GM21717 (cell line): ENCODE results near the gene ADGRB2.

Source experiments
- ATAC-seq: cut with Tn5 transposase; IDR thresholded peaks from one replicate; pipeline ENCODE4 v1.9.1; 2021; ENCODE audit warnings: mild to moderate bottlenecking, moderate library complexity; ENCODE audit not compliant: unreplicated experiment

The ADGRB2 gene

DNA sequence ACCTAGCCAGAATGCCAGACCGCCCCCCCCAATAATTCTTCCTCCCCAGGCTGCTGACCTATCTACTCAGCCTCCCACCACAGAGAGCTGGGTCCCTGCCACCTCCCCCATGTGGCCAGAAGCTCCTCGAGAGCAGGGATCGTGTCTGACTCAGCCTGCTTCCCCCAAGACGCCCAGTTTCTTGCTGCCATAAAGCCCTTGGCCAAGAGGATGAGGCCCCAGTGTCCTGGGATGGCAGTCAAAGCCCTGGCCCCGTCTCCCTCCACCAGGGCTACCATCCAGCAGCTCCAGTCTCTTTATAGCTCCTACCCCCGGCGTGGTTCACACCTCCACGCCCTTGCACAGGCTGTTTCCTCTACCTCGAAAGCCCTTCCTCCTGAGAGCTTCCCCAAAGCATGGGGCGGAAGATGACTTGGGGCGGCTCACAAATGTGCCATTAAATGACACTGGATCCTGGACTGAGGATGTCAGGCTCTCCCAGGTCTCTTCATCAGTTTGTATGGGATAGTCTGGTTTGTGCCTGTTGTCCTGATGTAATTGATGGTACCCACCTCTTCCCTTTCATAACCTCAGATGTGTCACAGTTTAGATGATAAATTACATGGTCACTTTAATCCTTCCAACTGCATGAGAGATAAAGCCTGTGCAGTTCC lies 13.2 kb downstream of the ADGRB2 start:
- ATAC-seq, result no peak

DNA sequence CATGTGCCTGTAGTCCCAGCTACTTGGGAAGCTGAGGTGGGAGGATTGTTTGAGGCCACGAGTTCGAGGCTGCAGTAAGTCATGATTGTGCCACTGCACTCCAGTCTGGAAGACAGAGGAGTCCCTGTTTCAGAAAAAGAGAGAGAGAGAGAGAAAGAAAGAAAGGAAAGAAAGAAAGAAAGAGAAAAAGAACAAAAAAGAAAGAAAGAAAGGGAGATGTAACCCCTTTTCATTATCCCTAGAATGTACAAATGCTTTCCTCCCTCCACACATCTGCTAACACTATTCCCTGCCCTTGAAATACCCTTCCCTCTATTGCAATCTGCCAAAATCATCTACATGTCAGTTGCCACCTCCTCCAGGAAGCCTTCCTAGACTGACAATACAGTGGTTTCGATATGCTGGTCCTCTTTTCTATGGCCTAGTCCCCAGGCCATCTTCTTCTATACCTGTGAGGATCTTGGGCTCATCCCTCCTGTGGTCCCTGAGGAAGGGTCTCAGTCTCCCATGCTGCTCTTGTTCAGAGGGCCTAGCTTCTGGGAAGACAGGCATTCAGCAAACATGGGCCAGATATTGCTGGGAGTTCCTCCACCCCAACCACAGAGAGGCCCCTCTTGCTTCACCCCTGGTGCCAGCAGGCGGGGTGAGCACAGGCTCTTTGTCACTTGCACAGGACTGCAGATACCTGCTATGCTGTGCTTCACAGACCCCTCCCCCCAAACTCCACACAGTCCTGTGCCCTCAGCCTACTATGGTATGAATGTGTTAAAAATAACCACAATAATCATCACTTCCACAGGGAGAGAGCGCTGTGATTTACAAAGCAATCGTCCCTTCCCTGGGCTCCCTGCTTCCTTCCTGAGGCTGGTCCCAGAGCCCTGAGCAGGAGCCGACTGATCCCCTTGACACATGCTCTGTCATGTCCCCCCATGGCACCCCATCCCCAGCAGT lies 14.1 kb downstream of the ADGRB2 start:
- ATAC-seq, result no peak

GRCh38 chr1:31748365-31748764 lies 15.8 kb downstream of the ADGRB2 start:
- no peak for ATAC-seq

- ATAC-seq, result no peak
Observed at GRCh38 chr1:31747304-31747703, 16.8 kb downstream of the ADGRB2 start.

GRCh38 chr1:31746687-31747086 lies 17.5 kb downstream of the ADGRB2 start:
- no peak for ATAC-seq

DNA sequence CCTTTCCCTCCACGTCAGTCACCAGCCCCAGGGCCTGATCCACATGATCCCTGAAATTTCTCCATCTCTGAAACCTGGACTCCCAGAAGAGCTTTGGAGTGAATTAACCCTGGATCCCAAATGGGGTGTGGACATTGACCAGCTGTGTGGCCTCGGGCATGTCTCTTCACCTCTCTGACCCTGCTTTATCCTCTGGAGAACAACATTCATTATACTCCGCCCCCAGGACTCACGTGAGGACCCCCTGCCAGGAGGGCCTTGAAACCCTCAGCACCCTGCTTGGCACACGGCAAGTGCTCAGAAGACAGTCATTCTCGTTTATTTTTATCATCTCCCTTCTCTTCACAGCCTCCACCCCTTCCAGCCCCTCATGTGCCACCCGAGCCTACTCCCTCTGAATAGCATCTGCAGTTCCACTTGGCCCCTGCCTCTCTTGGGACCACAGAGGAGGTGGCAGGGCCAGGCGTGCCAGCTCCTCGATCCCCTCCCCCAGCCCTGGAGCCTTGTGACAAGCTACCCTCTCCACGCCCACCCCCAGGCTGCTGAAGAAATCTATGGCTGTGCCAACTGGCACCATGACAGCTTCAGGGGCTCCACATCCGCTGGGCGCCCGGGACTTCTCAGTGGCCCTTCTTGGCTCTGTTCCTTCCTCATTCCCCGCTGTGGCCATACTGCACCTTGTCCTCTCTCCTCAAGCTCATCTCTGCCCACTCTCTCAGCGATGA lies 18.0 kb downstream of the ADGRB2 start:
- ATAC-seq, result no peak

DNA sequence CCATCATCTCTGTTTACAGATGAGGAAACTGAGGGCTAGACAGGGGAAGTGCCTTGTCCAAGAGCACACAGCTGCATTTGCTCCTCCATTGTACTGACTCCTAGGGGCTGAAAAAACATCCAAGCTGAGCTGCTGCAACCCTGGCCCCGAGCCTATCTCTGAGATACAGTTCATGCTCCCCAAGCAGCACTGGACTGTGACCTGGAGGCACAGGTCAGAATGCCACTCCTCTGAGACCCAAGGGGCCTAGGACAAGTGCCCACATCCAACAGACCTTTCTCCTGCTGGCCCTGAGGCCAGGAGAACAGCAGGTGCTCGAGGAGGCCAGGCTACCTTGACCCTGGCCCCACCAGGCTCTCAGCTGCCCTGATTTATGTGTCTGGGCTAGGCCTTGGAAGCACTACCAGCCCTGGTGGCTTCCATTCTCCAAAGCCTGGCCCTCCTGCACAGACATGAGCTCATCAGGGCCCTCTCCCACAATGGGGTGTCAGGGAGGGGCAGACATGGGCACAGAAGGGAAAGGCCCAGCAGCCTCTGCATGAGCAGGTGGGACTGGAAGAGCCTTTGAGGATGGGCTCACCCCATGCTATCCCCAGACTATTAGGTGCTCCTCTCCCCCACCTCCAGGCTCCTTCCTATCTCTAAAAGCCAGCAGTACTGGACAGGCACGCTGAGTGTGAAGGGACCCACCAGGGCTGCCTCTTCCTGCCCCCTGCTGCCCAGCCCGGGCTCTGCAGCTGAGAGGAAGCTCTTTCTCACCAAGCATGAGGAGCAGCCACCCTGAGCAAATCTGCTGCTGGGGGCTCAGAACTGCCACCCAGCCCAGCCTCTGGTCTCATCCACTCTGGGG lies 18.8 kb downstream of the ADGRB2 start:
- ATAC-seq, result no peak

- peak; percentile 64 for ATAC-seq
Observed at GRCh38 chr1:31744165-31744888, 19.8 kb downstream of the ADGRB2 start.

DNA sequence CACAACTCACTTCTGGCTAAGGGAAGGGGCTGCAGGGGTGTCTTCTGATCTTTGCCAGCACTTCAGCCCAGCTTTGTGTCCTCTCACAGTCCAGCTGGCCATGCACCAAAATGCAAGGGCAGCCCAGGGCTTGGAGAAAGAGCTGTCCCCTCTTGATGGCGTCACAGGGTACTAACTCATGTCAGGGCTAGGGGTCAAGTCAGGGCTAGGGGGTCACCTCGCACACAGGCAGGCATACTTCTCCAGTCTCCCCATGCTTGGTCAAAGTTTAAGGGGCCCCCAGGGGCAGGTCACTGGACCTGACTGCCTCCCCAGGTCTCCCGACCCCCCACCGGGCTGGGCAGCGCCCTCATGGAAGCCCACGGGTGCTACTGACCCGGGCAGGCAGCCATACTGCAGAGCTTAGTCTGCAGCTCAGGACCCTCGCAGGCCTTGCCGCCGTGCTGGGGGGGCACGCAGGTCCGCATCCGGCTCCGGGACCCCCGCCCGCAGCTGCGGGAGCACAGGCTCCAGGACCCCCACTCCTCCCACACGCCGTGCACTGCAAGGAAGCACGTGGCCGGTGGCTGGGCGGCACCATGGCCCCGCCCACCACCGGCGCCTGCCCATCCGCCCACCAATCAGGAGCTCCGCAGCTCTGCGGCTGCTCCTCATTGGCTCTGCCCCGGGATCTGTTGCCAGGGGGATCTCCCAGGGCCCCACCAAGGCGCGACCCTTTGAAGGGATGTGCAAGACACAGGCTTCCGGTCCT lies 21.5 kb downstream of the ADGRB2 start:
- no peak for ATAC-seq

DNA sequence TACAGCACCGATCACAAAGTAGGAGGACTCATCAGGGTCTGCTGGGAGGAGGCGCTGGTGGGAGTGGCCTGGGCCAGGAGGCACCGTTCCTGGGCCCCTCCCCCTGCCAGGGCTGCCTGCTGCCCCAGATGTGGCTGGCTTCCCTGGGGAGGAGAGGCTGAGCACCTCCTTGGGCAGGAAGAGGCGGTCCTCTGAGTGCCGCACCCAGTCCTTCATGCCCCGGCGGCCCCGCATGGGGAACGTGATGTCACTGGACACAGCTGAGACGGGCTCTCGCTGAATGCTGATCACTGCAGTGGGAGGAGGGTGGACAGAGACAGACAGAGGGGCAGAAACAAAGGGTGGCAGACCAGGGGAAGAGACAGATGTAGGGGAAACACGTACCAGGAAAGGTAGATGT lies 24.8 kb downstream of the ADGRB2 start:
- ATAC-seq, result no peak

GRCh38 chr1:31736675-31737074 lies 27.5 kb downstream of the ADGRB2 start:
- ATAC-seq, result no peak

DNA sequence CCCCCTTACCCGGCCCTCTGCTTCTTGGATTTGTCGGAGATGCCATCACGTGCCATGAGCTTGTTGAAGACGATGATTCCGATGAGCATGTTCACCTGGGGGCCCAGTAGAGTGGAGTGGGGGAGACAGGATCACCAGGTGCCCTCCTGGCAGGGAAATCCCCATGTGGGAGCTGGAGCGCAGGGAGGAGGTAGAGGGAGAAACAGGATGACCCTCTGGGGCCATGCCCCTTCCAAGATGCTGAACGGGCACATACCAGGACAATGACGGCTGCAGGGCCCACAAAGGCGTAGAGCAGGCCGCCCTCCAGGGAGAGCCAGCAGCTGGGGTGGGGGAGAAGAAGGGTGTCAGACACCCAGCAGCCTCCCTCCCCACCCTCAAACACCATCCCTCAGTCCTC lies 28.6 kb downstream of the ADGRB2 start:
- no peak for ATAC-seq

DNA sequence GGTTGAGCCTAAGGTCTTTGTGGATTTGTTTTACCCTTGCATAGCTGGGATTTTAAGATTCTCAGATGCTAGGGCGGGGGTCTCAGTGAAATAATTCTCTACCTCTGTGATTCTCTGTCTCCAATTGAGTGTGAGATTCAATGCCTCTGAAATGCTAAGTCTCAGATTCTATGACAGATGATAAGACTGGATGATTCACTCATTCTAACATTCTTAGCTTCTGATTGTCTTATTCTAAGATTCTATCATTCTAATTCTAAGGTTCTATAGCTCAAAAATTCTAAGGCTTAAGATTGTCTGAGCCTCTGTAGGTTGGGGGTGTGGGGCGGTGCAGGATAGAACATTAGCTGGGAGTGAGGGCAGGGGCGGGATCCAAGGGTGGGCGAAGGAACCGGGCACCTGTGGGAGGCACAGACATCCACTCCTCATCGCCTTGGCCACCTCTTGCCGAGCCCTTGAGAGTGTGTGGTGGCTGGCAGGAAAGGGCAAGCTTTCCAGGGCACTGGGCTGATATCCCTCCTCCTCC lies 29.5 kb downstream of the ADGRB2 start:
- ATAC-seq, result no peak

DNA sequence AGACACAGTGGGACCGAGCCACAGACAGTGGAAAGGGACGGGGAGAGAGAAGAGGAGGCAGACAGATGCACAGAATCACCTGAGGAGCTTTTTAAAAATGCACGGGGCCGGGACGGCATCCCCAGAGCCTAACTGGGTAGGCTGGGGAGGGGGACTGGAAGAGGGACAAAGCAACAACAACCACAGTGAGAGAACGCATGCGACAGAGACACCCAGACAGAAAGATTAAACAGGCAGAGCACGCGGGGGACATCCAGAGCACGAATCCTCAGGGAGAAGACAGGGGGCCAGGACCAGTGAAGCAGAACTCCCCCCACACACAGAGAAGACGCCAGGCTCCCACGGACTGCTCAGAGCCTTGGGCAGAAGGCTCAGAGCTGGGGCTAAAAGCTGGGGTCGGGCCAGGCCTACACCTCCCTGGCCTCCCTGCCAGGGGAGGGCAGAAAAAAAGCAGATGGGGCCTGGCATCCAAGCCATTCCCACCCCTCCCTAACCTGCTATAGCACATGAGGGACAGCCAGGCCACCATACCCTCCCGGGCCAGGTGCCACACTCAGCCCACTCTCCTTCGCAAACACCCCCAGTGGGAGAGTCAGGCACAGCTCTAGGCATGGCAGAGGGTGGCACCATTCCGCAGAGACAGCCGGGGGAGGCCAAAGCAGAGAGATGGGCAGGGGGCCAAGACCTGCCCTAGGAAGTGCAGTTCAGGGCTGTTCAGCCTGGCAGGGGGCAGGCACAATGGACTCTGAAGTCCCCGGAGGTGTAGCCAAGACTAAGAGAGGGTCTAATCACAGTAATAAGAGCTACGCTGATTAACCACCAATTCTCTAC lies 30.5 kb downstream of the ADGRB2 start:
- no peak for ATAC-seq

DNA sequence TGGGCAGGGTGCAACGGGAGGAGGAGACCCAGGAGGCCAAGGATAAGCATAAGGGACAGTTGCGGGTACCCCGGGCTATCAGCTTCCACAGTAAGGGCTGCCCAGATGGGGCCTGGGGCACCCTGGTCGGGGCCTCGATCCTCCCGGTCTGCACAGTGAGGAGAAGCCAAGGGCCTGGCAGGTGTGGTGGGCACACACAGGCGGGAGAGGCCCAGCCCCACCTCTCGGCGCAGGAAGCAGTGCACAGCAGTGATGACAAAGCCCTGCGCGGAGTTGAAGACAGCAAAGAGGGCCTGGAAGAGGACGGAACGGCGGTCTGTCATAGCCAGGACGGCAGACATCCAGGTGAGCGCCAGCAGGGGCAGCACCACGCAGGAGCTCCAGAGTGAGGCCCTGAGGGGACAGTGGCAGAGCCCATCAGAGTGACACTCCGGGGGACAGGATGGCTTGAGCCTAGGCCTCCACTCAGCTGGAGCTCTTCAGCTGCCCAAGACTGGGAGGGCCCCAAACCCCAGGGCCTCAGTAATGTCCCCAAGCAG lies 31.3 kb downstream of the ADGRB2 start:
- ATAC-seq, result no peak

DNA sequence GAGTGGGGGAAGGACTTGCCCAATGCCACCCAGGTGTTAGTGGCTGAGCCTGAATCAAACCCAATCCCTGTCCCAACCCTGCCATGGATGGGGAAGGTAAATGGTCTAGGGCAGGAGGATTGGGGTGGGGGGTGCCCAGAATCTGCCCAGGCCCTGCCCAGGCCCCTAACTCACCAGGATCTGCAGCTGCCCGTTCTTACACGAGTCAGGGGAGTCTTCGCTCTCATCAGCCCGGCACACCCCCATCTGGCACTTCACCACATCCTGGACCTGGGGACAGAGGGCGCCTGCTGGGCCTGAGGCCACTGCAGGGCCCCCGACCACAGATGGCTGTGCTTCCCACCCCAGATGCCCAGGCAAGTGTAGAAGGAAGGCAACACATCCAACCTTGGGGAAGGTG lies 31.8 kb downstream of the ADGRB2 start:
- no peak for ATAC-seq

- no peak for ATAC-seq
Observed at GRCh38 chr1:31731049-31731565, 33.0 kb downstream of the ADGRB2 start.
